LNCaP clone FGC (cell line): ENCODE measurements around the gene PRKCE.

Source experiments
- DNase-seq: peaks from one replicate; pipeline ENCODE4 v3.0.0-alpha.2; 2011; ENCODE audit warnings: low read depth
- H3K4me3 ChIP-seq: 2 replicates; pipeline ENCODE4 v1.5.1; 2011; ENCODE audit warnings: mild to moderate bottlenecking, low read depth, low read length, control low read depth
- CTCF ChIP-seq: IDR thresholded peaks from 2 replicates; pipeline ENCODE4 v1.5.1; 2012; ENCODE audit warnings: mild to moderate bottlenecking; ENCODE audit not compliant: control insufficient read depth, insufficient read depth; ENCODE audit errors: extremely low read depth

PRKCE gene

DNA sequence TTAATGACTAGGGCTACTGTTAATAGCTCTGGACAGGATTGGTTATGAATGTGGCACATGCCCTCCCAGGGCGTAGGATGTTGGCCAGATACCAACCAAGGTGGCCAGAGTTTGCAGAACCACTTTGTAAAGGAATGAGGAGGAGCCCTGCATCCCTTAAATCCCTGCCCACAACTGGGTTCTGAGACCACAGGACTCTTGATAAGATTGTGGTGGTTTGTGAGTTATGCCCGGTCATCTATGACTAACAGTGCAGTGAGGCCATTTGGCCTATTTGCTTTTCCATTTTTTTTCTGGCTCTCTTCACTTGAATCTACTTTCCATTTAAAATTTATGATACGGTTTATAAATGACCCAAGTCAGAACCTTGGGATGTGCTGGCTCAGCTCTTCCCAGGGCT is 294.5 kb downstream of the PRKCE start:
- no peak overlapping the region for H3K4me3 ChIP-seq
- TF ChIP-seq CTCF, result no peak
- DNase-seq, result no peak

DNA sequence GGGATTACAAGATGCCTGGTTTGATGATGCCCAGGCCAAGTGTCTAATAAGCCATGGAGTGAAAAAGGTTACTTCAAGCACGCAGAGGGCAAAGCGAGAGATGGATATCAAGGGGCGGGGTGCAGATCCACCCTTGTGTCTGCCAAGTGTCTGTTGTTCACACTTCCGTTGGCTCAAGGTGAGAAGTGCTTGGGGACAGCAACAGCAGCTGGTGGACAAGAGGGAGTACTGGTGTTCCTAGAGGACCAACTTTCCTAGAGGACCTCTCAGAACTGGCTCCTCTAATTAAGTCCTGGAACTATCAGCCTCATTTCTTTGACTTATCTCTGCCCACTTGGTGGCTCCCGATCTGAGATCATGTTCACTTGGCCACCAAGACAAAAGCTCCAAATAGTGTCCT is 299.1 kb downstream of the PRKCE start:
- no peak overlapping the region for H3K4me3 ChIP-seq
- no peak for DNase-seq
- no peak for TF ChIP-seq CTCF

DNA sequence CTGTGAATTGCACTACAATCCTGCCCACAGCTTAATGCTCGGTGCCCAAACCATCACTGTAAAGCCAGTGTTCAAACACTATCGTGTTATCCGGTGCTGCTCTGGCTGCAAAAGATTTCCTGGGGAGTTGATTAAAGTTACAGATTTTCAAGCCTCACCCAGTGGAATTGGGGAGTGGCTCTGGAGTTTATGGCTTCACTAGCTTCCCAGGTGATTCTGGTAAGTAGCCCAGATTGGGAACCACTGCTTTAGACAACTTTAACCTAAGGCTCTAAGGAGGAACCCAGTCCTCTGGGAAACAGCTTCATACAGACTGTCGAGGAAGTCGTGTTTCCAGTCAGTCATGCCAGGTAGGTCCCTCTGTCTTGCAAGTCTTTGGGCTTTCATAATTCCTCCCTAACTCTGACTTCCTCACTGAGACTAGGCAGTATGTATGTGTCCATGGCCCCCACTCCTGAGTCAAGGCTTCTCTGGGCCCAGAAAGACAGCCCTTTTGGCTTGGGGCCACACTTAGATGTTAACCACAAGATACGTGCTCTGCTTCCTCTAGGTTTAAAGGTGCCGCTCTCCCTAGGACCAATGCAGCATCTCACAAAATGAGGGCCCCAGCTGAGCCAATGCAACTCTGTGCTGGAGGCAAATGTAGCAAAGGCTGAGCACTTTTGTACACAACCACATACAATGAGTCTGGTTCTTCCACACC is 299.7 kb downstream of the PRKCE start:
- no peak overlapping the region for H3K4me3 ChIP-seq
- DNase-seq, result no peak
- no peak for TF ChIP-seq CTCF

DNA sequence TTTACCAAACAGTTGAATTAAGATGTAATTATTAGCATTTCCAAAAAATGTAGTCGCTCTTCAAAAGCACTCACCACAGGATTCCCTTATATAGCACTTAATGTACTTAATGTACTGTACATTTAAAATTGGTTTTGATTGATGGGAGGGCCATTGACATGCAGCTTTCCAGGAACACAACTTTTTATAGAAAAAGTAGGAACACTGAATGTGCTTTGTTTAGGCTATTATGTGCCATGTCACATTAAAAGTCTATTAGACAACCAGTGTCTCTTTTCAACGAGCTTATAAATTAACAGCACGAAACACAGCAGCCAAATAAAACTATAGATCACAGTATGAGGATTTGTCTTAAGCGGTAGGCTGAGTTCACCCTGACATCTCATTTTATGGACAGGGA is 301.1 kb downstream of the PRKCE start:
- no peak for TF ChIP-seq CTCF
- no peak overlapping the region for H3K4me3 ChIP-seq
- no peak for DNase-seq

DNA sequence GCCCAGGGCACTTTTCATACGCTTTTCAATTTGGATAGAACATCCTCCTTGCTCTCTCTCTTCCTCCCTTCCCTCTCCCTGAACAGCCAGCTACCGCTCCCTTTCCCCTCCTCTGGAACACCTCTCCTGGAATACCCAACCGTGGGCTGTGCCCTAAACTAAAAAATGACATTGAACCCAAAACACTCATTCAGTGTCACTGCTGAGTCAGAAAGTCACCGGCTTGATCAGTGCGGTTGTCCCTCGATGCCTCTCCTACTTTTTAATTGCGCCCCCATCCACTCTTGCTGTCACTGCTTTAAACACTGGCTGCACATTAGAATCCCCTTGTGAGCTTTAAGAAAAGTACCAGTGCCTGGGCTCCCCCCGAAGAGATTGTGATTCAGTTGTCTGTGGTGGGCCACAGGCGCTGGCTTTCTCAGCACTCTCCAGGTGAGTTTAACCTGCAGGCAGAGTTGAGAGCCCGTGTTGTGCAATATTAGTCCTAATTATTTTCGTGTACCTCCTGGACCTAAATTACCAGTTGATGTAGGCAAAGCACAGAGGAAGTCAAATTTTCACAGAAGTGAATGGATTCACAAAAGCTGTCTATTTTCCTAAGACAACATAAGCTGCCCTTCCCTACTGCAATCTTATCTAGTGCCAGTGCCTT is 302.0 kb downstream of the PRKCE start:
- H3K4me3 ChIP-seq, result no peak overlapping the region
- no peak for TF ChIP-seq CTCF
- no peak for DNase-seq

DNA sequence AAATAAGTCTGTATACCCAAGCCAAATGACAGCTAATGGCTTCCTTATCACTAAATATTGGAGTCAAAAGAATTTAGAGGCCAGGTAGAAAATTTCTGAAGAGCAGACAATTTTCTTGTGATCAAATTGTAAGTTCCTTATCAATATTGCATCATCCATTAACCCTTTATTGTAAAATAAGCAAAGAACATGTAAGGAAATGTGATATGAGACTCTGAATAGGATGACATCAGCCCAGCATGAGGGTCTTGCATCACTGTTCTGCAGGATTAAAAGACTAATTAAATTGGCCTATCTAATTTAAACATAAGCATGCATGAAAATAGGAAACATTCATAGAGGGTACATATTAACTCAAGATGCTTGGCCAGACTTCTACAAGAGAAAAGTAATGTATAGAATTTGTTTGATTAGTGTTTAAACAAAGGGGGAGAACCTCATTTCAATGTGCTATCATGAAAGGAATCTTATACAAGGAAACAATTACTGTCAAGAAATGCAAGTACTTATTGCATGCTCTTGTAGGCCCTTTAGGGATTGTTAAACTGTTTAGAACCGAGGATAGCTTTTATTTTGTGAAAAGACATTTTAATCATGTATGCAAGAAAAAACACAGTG is 302.9 kb downstream of the PRKCE start:
- TF ChIP-seq CTCF, result no peak
- no peak overlapping the region for H3K4me3 ChIP-seq
- DNase-seq, result no peak
